PC-3 (cell line): ENCODE data around the gene TRABD2A.

Experiments
- CTCF ChIP-seq: fragments of 300-600 bp; sonication (generic); conservative IDR thresholded peaks from 2 replicates; pipeline ENCODE4 v1.5.1; 2017; ENCODE audit warnings: antibody characterized with exemption, low read depth, mild to moderate bottlenecking, low read length
- EZH2 ChIP-seq: fragments of 300-600 bp; sonication (generic); IDR thresholded peaks from one replicate; pipeline ENCODE4 v1.6.1; 2017; ENCODE audit warnings: antibody characterized with exemption, mild to moderate bottlenecking, low read length; ENCODE audit not compliant: unreplicated experiment
- EZH2phosphoT487 ChIP-seq: fragments of 300-600 bp; sonication (generic); IDR thresholded peaks from 2 replicates; pipeline ENCODE4 v1.6.1; 2018; ENCODE audit warnings: mild to moderate bottlenecking, antibody characterized with exemption, low read length, borderline replicate concordance

- TF ChIP-seq CTCF (no peak), EZH2phosphoT487 (no peak), EZH2 (no peak)
These were observed 92.9 kb downstream of the TRABD2A start for GRCh38 chr2:84788027-84788426.
